ENCODE data around the gene ARNT2. TPM values are rescaled to one million over a fixed set of nuclear protein-coding genes. Genes with fewer than 3 reads are reported as not detected.
A peak's percentile ranks its signal among the peaks of the same experiment; 100 is the strongest.

Gene ARNT2
- total RNA-seq, 1 donor from 2014 or later: 9.1 TPM

- no peak for DNase-seq (ENCODE audit: low read depth)
- no peak for TF ChIP-seq CTCF (conservative IDR thresholded peaks at IDR 0.05; ENCODE audit: low read depth, low read length)
- no peak overlapping the region for H3K4me3 ChIP-seq (ENCODE audit: low read depth, low read length)
These were observed 88.7 kb downstream of the ARNT2 start for GRCh38 chr15:80492874-80493273.

DNA sequence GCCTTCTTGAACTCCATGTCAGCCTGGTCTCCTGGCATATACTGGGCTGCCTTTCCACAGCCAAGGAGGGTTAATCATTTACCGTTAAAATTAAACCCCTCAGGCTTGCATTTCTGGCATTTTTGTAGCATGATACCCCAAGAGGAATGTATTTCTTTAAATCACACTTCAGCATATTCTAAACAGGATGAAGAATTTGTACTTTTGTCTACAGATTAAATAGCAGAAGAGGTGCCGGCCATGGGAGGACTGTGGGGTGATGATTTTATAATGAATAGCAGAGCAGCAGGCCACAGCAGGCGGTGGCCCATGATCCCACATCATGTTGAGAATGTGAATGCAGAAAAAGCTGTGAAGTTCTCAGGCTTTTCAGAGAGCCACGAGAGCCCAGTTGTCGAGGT lies 90.2 kb downstream of the ARNT2 start:
- TF ChIP-seq CTCF (conservative IDR thresholded peaks at IDR 0.05; ENCODE audit: low read depth, low read length): no peak
- peak; percentile 74 for DNase-seq (ENCODE audit: low read depth)
- no peak overlapping the region for H3K4me3 ChIP-seq (ENCODE audit: low read depth, low read length)

DNA sequence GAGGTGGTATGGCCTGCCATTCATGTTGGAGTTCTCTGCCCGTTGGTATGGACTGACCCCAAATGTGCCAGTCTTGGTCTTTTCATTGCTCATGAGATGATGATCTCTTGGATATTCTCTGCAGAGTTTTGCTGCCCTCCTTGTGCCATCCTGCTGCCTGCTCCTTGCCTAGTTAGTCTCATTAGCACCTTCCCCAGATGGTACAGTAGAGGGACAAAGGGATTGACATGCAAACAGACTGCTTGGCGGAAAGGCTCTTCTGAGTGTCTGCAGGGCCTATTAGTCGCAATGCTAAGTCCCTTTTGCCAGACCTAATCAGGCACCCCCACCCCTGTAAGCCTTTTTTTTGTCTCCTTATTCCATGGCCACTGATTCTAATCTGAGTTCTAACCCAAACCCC lies 90.6 kb downstream of the ARNT2 start:
- no peak for DNase-seq (ENCODE audit: low read depth)
- no peak for TF ChIP-seq CTCF (conservative IDR thresholded peaks at IDR 0.05; ENCODE audit: low read depth, low read length)
- H3K4me3 ChIP-seq (ENCODE audit: low read depth, low read length): no peak overlapping the region

- no peak for DNase-seq (ENCODE audit: low read depth)
- no peak for TF ChIP-seq CTCF (conservative IDR thresholded peaks at IDR 0.05; ENCODE audit: low read depth, low read length)
- no peak overlapping the region for H3K4me3 ChIP-seq (ENCODE audit: low read depth, low read length)
These were observed 91.3 kb downstream of the ARNT2 start for GRCh38 chr15:80495401-80495942.

DNA sequence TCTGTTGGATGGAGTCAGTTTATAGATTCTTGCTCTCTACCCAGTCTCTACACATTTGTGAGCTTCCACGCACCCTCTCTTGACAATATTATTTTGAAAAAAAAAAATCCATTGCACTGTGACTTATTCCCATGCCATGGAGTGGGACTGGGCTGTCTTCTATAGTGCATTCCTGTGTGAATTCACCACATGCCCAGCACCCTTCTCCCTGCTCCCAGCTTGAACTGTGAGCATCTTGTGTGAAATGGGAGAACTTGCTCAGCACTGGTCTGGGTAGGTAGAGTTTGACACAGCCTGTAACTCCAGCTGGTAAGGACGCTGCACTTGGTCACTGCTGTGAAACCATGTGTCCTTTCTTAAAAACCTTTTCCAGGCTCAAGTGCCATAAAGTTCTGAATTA lies 91.9 kb downstream of the ARNT2 start:
- no peak for DNase-seq (ENCODE audit: low read depth)
- TF ChIP-seq CTCF (conservative IDR thresholded peaks at IDR 0.05; ENCODE audit: low read depth, low read length): no peak
- H3K4me3 ChIP-seq (ENCODE audit: low read depth, low read length): no peak overlapping the region

GRCh38 chr15:80497221-80497620 lies 93.0 kb downstream of the ARNT2 start:
- no peak for DNase-seq (ENCODE audit: low read depth)
- TF ChIP-seq CTCF (conservative IDR thresholded peaks at IDR 0.05; ENCODE audit: low read depth, low read length): no peak
- no peak overlapping the region for H3K4me3 ChIP-seq (ENCODE audit: low read depth, low read length)

DNA sequence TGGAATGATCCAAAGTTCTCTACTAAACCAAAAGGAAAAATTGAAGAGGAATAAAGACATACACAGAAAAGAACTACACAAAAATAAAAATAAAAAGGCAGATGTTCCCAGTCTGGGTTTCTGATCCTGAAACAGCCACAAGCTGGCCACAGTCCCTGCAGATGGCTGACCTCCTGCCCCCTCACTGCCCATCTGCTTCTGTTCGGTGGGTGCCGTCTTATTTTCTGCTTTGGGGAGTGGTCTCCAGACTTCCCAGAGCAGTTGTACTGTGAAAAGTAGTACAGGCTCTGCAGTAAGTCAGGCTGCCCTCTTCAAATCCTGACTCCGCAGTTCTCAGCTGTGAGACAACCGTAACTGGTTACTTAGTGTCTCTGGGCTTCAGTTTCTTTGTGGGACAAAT lies 94.5 kb downstream of the ARNT2 start:
- DNase-seq (ENCODE audit: low read depth): no peak
- H3K4me3 ChIP-seq (ENCODE audit: low read depth, low read length): no peak overlapping the region
- no peak for TF ChIP-seq CTCF (conservative IDR thresholded peaks at IDR 0.05; ENCODE audit: low read depth, low read length)

Measured in epithelial cell of proximal tubule (primary cell).